HepG2 (cell line): ENCODE results near the gene ID3. TPM values are rescaled to one million over a fixed set of nuclear protein-coding genes. Genes with fewer than 3 reads are reported as not detected.

Experiments
- BORCS8-MEF2B ChIP-seq: sonication (generic); formaldehyde crosslinking; IDR thresholded peaks from 2 replicates; pipeline ENCODE4 v1.8.0; 2022; ENCODE audit warnings: mild to moderate bottlenecking, missing genetic modification reagents
- HHEX ChIP-seq: IDR thresholded peaks from 2 replicates; pipeline ENCODE4 v1.6.1; 2016; ENCODE audit warnings: control low read depth
- JUND ChIP-seq: sonication (generic); formaldehyde crosslinking; IDR thresholded peaks from 2 replicates; pipeline ENCODE4 v1.8.0; 2022; ENCODE audit warnings: mild to moderate bottlenecking, missing genetic modification reagents
- SP140L ChIP-seq: sonication (generic); formaldehyde crosslinking; IDR thresholded peaks from 2 replicates; pipeline ENCODE4 v1.4.0; 2020; ENCODE audit warnings: missing genetic modification reagents, borderline replicate concordance
- TAF15 ChIP-seq: fragments of 200-400 bp; formaldehyde crosslinking; IDR thresholded peaks from one replicate; pipeline ENCODE4 v1.6.1; 2018; ENCODE audit warnings: mild to moderate bottlenecking, low read depth, low read length; ENCODE audit not compliant: poor library complexity, severe bottlenecking
- TGIF2 ChIP-seq: IDR thresholded peaks from 2 replicates; pipeline ENCODE4 v1.6.1; 2016; ENCODE audit warnings: control low read depth, missing compliant biosample characterization
- ZNF563 ChIP-seq: sonication (generic); formaldehyde crosslinking; IDR thresholded peaks from 2 replicates; pipeline ENCODE4 v1.8.0; 2022; ENCODE audit warnings: mild to moderate bottlenecking, moderate library complexity, missing genetic modification reagents
- polyA plus RNA-seq, 8 experiments: library from polyadenylated mRNA; depleted of rRNA in 3 of 8; stranded (reverse) in 7 of 8; unstranded in 1 of 8; fragments of >200 nt; fragmentation: Illumina TruSeq in 4 of 8; extraction: Trizol in 4 of 8; gene quantifications; 2 replicates each; pipeline versions ENCODE4 v1.2.1 to v1.2.3, GENCODE V29; 2011 to 2016; ENCODE audit warnings: low read depth in 4 of 8, missing spikeins in 1 of 8, mixed read lengths in 1 of 8; ENCODE audit not compliant: insufficient read depth in 1 of 8
- total RNA-seq, 5 experiments: library from RNA; depleted of rRNA; stranded (reverse); fragments of >200 nt; fragmentation: Illumina TruSeq; extraction: Trizol; gene quantifications; 2 replicates each; pipeline ENCODE4 v1.2.3, GENCODE V29; 2016; ENCODE audit warnings: low read depth in 1 of 5
- TF ChIP-seq, protein P1 (sequence below): sonication (generic); formaldehyde crosslinking; IDR thresholded peaks from 2 replicates; pipeline ENCODE4 v1.4.0; 2020; ENCODE audit warnings: mild to moderate bottlenecking, missing genetic modification reagents
- TF ChIP-seq, protein P2 (sequence below): sonication (generic); formaldehyde crosslinking; IDR thresholded peaks from 2 replicates; pipeline ENCODE4 v1.4.0; 2020; ENCODE audit warnings: missing genetic modification reagents
- TF ChIP-seq, protein P3 (sequence below): sonication (generic); formaldehyde crosslinking; IDR thresholded peaks from 2 replicates; pipeline ENCODE4 v1.4.0; 2020; ENCODE audit warnings: missing genetic modification reagents, borderline replicate concordance

Gene ID3
- total and polyA plus RNA-seq, 2 of the 13 experiments (the other 11 are each of a cell fraction or from before 2014, with no cell fraction given): 64.8 to 115 TPM

DNA sequence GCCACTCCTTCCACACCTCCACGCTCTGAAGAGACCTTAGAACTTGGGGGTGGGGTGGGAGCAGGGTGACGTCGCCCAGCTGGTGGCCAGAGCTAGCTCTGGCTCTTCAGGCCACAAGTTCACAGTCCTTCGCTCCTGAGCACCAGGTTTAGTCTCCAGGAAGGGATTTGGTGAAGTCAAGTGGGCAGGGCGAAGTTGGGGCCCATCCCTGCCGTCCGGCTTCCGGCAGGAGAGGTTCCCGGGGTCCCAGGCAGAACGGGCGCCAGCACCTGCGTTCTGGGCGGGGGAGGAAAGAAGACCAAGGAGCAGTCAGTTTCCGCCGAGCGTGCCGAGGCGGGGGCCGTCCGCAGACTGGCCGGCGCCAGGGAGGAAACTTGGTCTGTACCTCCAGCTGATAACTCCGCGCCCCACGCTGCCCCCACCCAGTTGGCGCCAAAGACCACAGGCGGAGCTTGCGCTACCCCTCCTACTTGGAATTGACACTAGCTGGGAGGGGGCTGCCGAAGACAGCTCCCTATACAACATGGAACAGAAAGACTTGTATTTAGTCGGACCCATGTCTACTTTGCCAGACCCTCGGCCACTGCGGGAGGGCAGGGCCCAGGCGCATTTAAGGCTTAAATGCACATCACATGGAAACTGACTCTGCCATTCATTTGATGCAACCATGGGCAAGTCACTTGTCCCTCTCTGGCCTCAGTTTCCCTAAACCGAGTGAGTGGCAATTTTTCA, 995 bp downstream of the ID3 start (continued):
- no peak for TF ChIP-seq ZNF563 (CRISPR knock-in tag)
- no peak for TF ChIP-seq SP140L (CRISPR knock-in tag)
- TF ChIP-seq, protein P1, sequence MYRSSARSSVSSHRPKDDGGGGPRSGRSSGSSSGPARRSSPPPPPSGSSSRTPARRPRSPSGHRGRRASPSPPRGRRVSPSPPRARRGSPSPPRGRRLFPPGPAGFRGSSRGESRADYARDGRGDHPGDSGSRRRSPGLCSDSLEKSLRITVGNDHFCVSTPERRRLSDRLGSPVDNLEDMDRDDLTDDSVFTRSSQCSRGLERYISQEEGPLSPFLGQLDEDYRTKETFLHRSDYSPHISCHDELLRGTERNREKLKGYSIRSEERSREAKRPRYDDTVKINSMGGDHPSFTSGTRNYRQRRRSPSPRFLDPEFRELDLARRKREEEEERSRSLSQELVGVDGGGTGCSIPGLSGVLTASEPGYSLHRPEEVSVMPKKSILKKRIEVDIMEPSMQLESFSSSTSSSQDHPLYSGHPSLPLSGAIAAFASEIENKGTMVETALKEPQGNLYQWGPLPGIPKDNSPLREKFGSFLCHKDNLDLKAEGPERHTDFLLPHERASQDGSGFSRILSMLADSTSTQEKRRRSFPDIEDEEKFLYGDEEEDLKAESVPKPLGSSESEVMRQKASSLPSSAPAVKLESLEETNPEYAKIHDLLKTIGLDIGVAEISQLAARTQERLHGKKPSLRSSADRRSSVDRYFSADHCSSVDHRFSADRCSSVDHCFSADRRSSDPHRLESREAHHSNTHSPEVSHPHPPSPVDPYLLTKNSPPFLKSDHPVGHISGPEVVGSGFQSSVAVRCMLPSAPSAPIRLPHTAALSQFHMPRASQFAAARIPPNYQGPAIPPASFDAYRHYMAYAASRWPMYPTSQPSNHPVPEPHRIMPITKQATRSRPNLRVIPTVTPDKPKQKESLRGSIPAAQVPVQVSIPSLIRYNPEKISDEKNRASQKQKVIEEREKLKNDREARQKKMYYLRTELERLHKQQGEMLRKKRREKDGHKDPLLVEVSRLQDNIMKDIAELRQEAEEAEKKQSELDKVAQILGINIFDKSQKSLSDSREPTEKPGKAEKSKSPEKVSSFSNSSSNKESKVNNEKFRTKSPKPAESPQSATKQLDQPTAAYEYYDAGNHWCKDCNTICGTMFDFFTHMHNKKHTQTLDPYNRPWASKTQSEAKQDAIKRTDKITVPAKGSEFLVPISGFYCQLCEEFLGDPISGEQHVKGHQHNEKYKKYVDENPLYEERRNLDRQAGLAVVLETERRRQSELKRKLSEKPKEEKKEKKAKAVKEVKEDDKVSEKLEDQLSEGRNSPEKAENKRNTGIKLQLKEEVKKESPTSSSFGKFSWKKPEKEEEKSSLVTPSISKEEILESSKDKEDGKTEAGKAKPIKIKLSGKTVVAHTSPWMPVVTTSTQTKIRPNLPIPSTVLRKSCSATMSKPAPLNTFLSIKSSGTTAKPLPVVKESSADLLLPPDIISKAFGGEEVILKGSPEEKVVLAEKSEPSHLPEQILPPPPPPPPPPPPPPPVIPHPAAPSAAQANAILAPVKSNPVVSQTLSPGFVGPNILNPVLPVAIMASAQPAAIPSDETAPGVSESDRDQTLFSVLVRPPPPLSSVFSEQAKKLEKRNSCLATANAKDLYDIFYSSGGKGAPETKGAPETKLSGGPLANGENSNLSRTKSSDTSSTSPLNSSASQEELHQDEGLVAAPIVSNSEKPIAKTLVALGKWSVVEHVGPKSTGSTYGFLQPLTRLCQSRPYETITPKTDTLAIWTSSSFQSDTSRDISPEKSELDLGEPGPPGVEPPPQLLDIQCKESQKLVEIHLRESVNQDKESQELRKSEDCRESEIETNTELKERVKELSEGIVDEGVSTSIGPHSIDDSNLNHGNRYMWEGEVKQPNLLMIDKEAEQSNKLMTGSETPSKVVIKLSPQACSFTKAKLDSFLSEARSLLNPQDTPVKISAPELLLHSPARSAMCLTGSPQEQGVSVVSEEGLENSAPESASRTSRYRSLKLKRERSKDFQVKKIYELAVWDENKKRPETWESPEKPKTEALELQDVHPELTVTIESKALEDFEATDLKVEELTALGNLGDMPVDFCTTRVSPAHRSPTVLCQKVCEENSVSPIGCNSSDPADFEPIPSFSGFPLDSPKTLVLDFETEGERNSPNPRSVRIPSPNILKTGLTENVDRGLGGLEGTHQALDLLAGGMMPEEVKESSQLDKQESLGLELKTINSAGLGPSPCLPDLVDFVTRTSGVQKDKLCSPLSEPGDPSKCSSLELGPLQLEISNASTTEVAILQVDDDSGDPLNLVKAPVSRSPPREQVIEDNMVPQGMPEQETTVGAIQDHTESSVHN (CRISPR knock-in tag): no peak; the same call in 1 of the 2 replicates
- no peak for TF ChIP-seq TAF15
- TF ChIP-seq TGIF2: no peak
- TF ChIP-seq, protein P2, sequence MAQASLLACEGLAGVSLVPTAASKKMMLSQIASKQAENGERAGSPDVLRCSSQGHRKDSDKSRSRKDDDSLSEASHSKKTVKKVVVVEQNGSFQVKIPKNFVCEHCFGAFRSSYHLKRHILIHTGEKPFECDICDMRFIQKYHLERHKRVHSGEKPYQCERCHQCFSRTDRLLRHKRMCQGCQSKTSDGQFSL: 0 out of 2 replicates have a peak, but pooled peaks have one; percentile 43
- no peak for TF ChIP-seq HHEX
- peak; percentile 79 for TF ChIP-seq BORCS8-MEF2B (CRISPR knock-in tag)
- TF ChIP-seq, protein P3, sequence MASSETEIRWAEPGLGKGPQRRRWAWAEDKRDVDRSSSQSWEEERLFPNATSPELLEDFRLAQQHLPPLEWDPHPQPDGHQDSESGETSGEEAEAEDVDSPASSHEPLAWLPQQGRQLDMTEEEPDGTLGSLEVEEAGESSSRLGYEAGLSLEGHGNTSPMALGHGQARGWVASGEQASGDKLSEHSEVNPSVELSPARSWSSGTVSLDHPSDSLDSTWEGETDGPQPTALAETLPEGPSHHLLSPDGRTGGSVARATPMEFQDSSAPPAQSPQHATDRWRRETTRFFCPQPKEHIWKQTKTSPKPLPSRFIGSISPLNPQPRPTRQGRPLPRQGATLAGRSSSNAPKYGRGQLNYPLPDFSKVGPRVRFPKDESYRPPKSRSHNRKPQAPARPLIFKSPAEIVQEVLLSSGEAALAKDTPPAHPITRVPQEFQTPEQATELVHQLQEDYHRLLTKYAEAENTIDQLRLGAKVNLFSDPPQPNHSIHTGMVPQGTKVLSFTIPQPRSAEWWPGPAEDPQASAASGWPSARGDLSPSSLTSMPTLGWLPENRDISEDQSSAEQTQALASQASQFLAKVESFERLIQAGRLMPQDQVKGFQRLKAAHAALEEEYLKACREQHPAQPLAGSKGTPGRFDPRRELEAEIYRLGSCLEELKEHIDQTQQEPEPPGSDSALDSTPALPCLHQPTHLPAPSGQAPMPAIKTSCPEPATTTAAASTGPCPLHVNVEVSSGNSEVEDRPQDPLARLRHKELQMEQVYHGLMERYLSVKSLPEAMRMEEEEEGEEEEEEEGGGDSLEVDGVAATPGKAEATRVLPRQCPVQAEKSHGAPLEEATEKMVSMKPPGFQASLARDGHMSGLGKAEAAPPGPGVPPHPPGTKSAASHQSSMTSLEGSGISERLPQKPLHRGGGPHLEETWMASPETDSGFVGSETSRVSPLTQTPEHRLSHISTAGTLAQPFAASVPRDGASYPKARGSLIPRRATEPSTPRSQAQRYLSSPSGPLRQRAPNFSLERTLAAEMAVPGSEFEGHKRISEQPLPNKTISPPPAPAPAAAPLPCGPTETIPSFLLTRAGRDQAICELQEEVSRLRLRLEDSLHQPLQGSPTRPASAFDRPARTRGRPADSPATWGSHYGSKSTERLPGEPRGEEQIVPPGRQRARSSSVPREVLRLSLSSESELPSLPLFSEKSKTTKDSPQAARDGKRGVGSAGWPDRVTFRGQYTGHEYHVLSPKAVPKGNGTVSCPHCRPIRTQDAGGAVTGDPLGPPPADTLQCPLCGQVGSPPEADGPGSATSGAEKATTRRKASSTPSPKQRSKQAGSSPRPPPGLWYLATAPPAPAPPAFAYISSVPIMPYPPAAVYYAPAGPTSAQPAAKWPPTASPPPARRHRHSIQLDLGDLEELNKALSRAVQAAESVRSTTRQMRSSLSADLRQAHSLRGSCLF (CRISPR knock-in tag): no peak
- TF ChIP-seq JUND (CRISPR knock-in tag): no peak
